ENCODE data around the gene BCAT1.

BCAT1 gene

GRCh38 chr12:24970177-24970576, 21.3 kb upstream of the BCAT1 start:
- Histone ChIP-seq H3K9me3 (replicated peaks in 1 of 2; ENCODE audit: control insufficient read depth in 2 of 2, insufficient read depth in 1 of 2, low read depth in 1 of 2, low read length in 2 of 2) (peaks cover 0 to 2% of the 10 kb centered on the region in 2 donors), H3K18ac (ENCODE audit: low read length) (no peak overlapping the region), H2AFZ (ENCODE audit: low read length) (no peak overlapping the region), H2BK120ac (ENCODE audit: low read depth, low read length) (no peak overlapping the region), H3K36me3 (replicated peaks in 1 of 2; ENCODE audit: control insufficient read depth in 2 of 2, insufficient read depth in 2 of 2, low read length in 2 of 2) (no peaks in the 10 kb centered on the region), H3K4me1 (ENCODE audit: control insufficient read depth in 2 of 2, insufficient read depth in 1 of 2, low read depth in 1 of 2, low read length in 2 of 2) (no peaks in the 10 kb centered on the region), H3K79me1 (ENCODE audit: low read depth, low read length) (no peaks in the 10 kb centered on the region), H4K8ac (ENCODE audit: low read depth, low read length) (no peak overlapping the region), H3K4ac (ENCODE audit: low read length) (no peak overlapping the region), H3K4me3 (ENCODE audit: low read length in 2 of 2) (no peak overlapping the region), H3K14ac (ENCODE audit: low read length) (no peak overlapping the region), H3K4me2 (ENCODE audit: insufficient read depth, low read length, poor library complexity, severe bottlenecking) (no peak overlapping the region), H2BK12ac (ENCODE audit: low read length) (no peak overlapping the region), H2AK5ac (ENCODE audit: low read depth, low read length) (no peak overlapping the region), H2BK5ac (ENCODE audit: low read length) (no peak overlapping the region), H3K27ac (replicated peaks; ENCODE audit: low read length) (no peak overlapping the region), H4K91ac (ENCODE audit: low read depth, low read length, poor library complexity) (no peak overlapping the region), H3K23ac (ENCODE audit: low read depth, low read length, poor library complexity) (no peak overlapping the region), H3K27me3 (ENCODE audit: control insufficient read depth in 3 of 3, insufficient read depth in 3 of 3, low read depth in 1 of 3, low read length in 3 of 3) (peaks cover 0 to 2% (median 0%) of the 10 kb centered on the region in 3 experiments), H3K9ac (ENCODE audit: low read depth, low read length, poor library complexity) (no peak overlapping the region), H2BK15ac (ENCODE audit: low read length) (no peak overlapping the region)
- DNase-seq (ENCODE audit: low spot score), result no peak
- WGBS, 2 donors (ENCODE audit: extremely low coverage in 2 of 2, insufficient read length in 2 of 2, insufficient replicate concordance in 1 of 2), result no CpG with 5 or more reads among the region's 6 CpGs

GRCh38 chr12:24966951-24967564, 18.2 kb upstream of the BCAT1 start:
- Histone ChIP-seq H2BK15ac (ENCODE audit: low read length) (no peak overlapping the region), H3K4ac (ENCODE audit: low read length) (no peak overlapping the region), H3K4me2 (ENCODE audit: insufficient read depth, low read length, poor library complexity, severe bottlenecking) (no peak overlapping the region), H3K79me1 (ENCODE audit: low read depth, low read length) (no peaks in the 10 kb centered on the region), H2BK120ac (ENCODE audit: low read depth, low read length) (no peak overlapping the region), H4K8ac (ENCODE audit: low read depth, low read length) (no peak overlapping the region), H2AK5ac (ENCODE audit: low read depth, low read length) (no peak overlapping the region), H3K27ac (replicated peaks; ENCODE audit: low read length) (no peak overlapping the region), H4K91ac (ENCODE audit: low read depth, low read length, poor library complexity) (no peak overlapping the region), H3K27me3 (ENCODE audit: control insufficient read depth in 3 of 3, insufficient read depth in 3 of 3, low read depth in 1 of 3, low read length in 3 of 3) (peaks cover 0 to 2% (median 0%) of the 10 kb centered on the region in 3 experiments), H3K9me3 (replicated peaks in 1 of 2; ENCODE audit: control insufficient read depth in 2 of 2, insufficient read depth in 1 of 2, low read depth in 1 of 2, low read length in 2 of 2) (peaks cover 0 to 2% of the 10 kb centered on the region in 2 donors), H2BK5ac (ENCODE audit: low read length) (no peak overlapping the region), H3K4me1 (ENCODE audit: control insufficient read depth in 2 of 2, insufficient read depth in 1 of 2, low read depth in 1 of 2, low read length in 2 of 2) (no peaks in the 10 kb centered on the region), H3K36me3 (replicated peaks in 1 of 2; ENCODE audit: control insufficient read depth in 2 of 2, insufficient read depth in 2 of 2, low read length in 2 of 2) (no peaks in the 10 kb centered on the region), H3K18ac (ENCODE audit: low read length) (no peak overlapping the region), H3K14ac (ENCODE audit: low read length) (no peak overlapping the region), H2AFZ (ENCODE audit: low read length) (no peak overlapping the region), H3K23ac (ENCODE audit: low read depth, low read length, poor library complexity) (no peak overlapping the region), H2BK12ac (ENCODE audit: low read length) (no peak overlapping the region), H3K9ac (ENCODE audit: low read depth, low read length, poor library complexity) (no peak overlapping the region), H3K4me3 (ENCODE audit: low read length in 2 of 2) (peak overlapping the region in 1 of 2 donors; percentile 29)
- no peak for DNase-seq (ENCODE audit: low spot score)
- WGBS, 2 donors (ENCODE audit: extremely low coverage in 2 of 2, insufficient read length in 2 of 2, insufficient replicate concordance in 1 of 2), result 100% methylated on average over 1 of the region's 15 CpGs; no CpG with 5 or more reads in 1 of the 2 donors

GRCh38 chr12:24964342-24964741, 15.4 kb upstream of the BCAT1 start:
- H2BK15ac ChIP-seq (ENCODE audit: low read length), result no peak overlapping the region

GRCh38 chr12:24960222-24960855, 11.4 kb upstream of the BCAT1 start:
- Histone ChIP-seq H3K9ac (ENCODE audit: low read depth, low read length, poor library complexity) (no peak overlapping the region), H3K4me1 (ENCODE audit: control insufficient read depth in 2 of 2, insufficient read depth in 1 of 2, low read depth in 1 of 2, low read length in 2 of 2) (no peaks in the 10 kb centered on the region), H3K27ac (replicated peaks; ENCODE audit: low read length) (no peak overlapping the region), H2BK12ac (ENCODE audit: low read length) (no peak overlapping the region), H3K27me3 (ENCODE audit: control insufficient read depth in 3 of 3, insufficient read depth in 3 of 3, low read depth in 1 of 3, low read length in 3 of 3) (no peaks in the 10 kb centered on the region), H3K4me2 (ENCODE audit: insufficient read depth, low read length, poor library complexity, severe bottlenecking) (no peak overlapping the region), H3K4me3 (ENCODE audit: low read length in 2 of 2) (peak overlapping the region in 1 of 2 donors; percentile 63), H3K4ac (ENCODE audit: low read length) (no peak overlapping the region), H4K91ac (ENCODE audit: low read depth, low read length, poor library complexity) (no peak overlapping the region), H2AFZ (ENCODE audit: low read length) (no peak overlapping the region), H3K9me3 (replicated peaks in 1 of 2; ENCODE audit: control insufficient read depth in 2 of 2, insufficient read depth in 1 of 2, low read depth in 1 of 2, low read length in 2 of 2) (no peaks in the 10 kb centered on the region), H3K14ac (ENCODE audit: low read length) (no peak overlapping the region), H4K8ac (ENCODE audit: low read depth, low read length) (no peak overlapping the region), H3K36me3 (replicated peaks in 1 of 2; ENCODE audit: control insufficient read depth in 2 of 2, insufficient read depth in 2 of 2, low read length in 2 of 2) (no peaks in the 10 kb centered on the region), H2AK5ac (ENCODE audit: low read depth, low read length) (no peak overlapping the region), H2BK5ac (ENCODE audit: low read length) (no peak overlapping the region), H3K79me1 (ENCODE audit: low read depth, low read length) (no peaks in the 10 kb centered on the region), H2BK15ac (ENCODE audit: low read length) (no peak overlapping the region), H2BK120ac (ENCODE audit: low read depth, low read length) (no peak overlapping the region), H3K18ac (ENCODE audit: low read length) (peak overlapping the region; percentile 0), H3K23ac (ENCODE audit: low read depth, low read length, poor library complexity) (no peak overlapping the region)
- WGBS, 2 donors (ENCODE audit: extremely low coverage in 2 of 2, insufficient read length in 2 of 2, insufficient replicate concordance in 1 of 2), result no CpG with 5 or more reads among the region's 2 CpGs
- DNase-seq (ENCODE audit: low spot score), result no peak

More at GRCh38 chr12:24964342-24964741, 15.4 kb upstream of the BCAT1 start:
- no peak overlapping the region for H4K8ac ChIP-seq (ENCODE audit: low read depth, low read length)
- no peak overlapping the region for H4K91ac ChIP-seq (ENCODE audit: low read depth, low read length, poor library complexity)
- no peak overlapping the region for H3K4me2 ChIP-seq (ENCODE audit: insufficient read depth, low read length, poor library complexity, severe bottlenecking)
- H2BK12ac ChIP-seq (ENCODE audit: low read length), result no peak overlapping the region
- no peak overlapping the region for H3K23ac ChIP-seq (ENCODE audit: low read depth, low read length, poor library complexity)
- H3K4me1 ChIP-seq (ENCODE audit: control insufficient read depth in 2 of 2, insufficient read depth in 1 of 2, low read depth in 1 of 2, low read length in 2 of 2), result no peaks in the 10 kb centered on the region
- H3K4me3 ChIP-seq (ENCODE audit: low read length in 2 of 2), result no peak overlapping the region
- H3K14ac ChIP-seq (ENCODE audit: low read length), result no peak overlapping the region
- DNase-seq (ENCODE audit: low spot score), result no peak
- H2BK5ac ChIP-seq (ENCODE audit: low read length), result no peak overlapping the region
- H3K79me1 ChIP-seq (ENCODE audit: low read depth, low read length), result no peaks in the 10 kb centered on the region
- no peaks in the 10 kb centered on the region for H3K36me3 ChIP-seq (replicated peaks in 1 of 2; ENCODE audit: control insufficient read depth in 2 of 2, insufficient read depth in 2 of 2, low read length in 2 of 2)
- WGBS, 2 donors (ENCODE audit: extremely low coverage in 2 of 2, insufficient read length in 2 of 2, insufficient replicate concordance in 1 of 2), result no CpG with 5 or more reads among the region's 1 CpG
- H3K27me3 ChIP-seq (ENCODE audit: control insufficient read depth in 3 of 3, insufficient read depth in 3 of 3, low read depth in 1 of 3, low read length in 3 of 3), result peaks cover 0 to 2% (median 0%) of the 10 kb centered on the region in 3 experiments
- H2AK5ac ChIP-seq (ENCODE audit: low read depth, low read length), result no peak overlapping the region
- H3K18ac ChIP-seq (ENCODE audit: low read length), result no peak overlapping the region
- no peak overlapping the region for H2AFZ ChIP-seq (ENCODE audit: low read length)
- no peaks in the 10 kb centered on the region for H3K9me3 ChIP-seq (replicated peaks in 1 of 2; ENCODE audit: control insufficient read depth in 2 of 2, insufficient read depth in 1 of 2, low read depth in 1 of 2, low read length in 2 of 2)
- no peak overlapping the region for H2BK120ac ChIP-seq (ENCODE audit: low read depth, low read length)
- no peak overlapping the region for H3K27ac ChIP-seq (replicated peaks; ENCODE audit: low read length)
- no peak overlapping the region for H3K9ac ChIP-seq (ENCODE audit: low read depth, low read length, poor library complexity)
- no peak overlapping the region for H3K4ac ChIP-seq (ENCODE audit: low read length)

All from neuronal stem cell (in vitro differentiated cells).